Medulla oblongata (tissue), 1 donor: Measurements from ENCODE around the gene CAB39.

Source experiments
- DNase-seq: peaks from one replicate; pipeline ENCODE4 v3.0.0-alpha.2; 2015; ENCODE audit errors: extremely low spot score

The CAB39 gene

GRCh38 chr2:230754200-230754599 lies 41.6 kb downstream of the CAB39 start:
- no peak for DNase-seq

- no peak for DNase-seq
Measured at GRCh38 chr2:230757476-230757875, 44.8 kb downstream of the CAB39 start.

- DNase-seq, result no peak
Measured at GRCh38 chr2:230758566-230759480, 46.2 kb downstream of the CAB39 start.

- no peak for DNase-seq
Measured at GRCh38 chr2:230759481-230760167, 47.0 kb downstream of the CAB39 start.

- DNase-seq, result no peak
Measured at GRCh38 chr2:230761704-230762103, 49.1 kb downstream of the CAB39 start.

GRCh38 chr2:230762317-230762896 lies 49.8 kb downstream of the CAB39 start:
- DNase-seq, result no peak

GRCh38 chr2:230764346-230764745 lies 51.7 kb downstream of the CAB39 start:
- no peak for DNase-seq

GRCh38 chr2:230765611-230766300 lies 53.1 kb downstream of the CAB39 start:
- DNase-seq, result no peak

- DNase-seq, result no peak
Measured at GRCh38 chr2:230767862-230768388, 55.3 kb downstream of the CAB39 start.

GRCh38 chr2:230770804-230771203 lies 58.2 kb downstream of the CAB39 start:
- no peak for DNase-seq

- no peak for DNase-seq
Measured at GRCh38 chr2:230772156-230772555, 59.5 kb downstream of the CAB39 start.

GRCh38 chr2:230773039-230773773 lies 60.6 kb downstream of the CAB39 start:
- DNase-seq, result no peak

GRCh38 chr2:230774348-230774951 lies 61.8 kb downstream of the CAB39 start:
- DNase-seq, result no peak

- DNase-seq, result no peak
Measured at GRCh38 chr2:230775737-230776136, 63.1 kb downstream of the CAB39 start.

- no peak for DNase-seq
Measured at GRCh38 chr2:230777721-230778120, 65.1 kb downstream of the CAB39 start.

- DNase-seq, result no peak
Measured at GRCh38 chr2:230778350-230779063, 65.9 kb downstream of the CAB39 start.

- DNase-seq, result no peak
Measured at GRCh38 chr2:230779126-230779525, 66.5 kb downstream of the CAB39 start.

- DNase-seq, result no peak
Measured at GRCh38 chr2:230779607-230780006, 67.0 kb downstream of the CAB39 start.

- DNase-seq, result no peak
Measured at GRCh38 chr2:230781130-230781797, 68.6 kb downstream of the CAB39 start.
